LNCaP clone FGC (cell line): ENCODE data around the gene INO80D.
"Not testable (repeated sequence)": the region's sequence is repeated elsewhere in the genome, so short reads cannot be mapped to it uniquely, and the experiment has no call there.

Experiments used
- DNase-seq: peaks from one replicate; pipeline ENCODE4 v3.0.0-alpha.2; 2011; ENCODE audit warnings: low read depth
- H3K4me3 ChIP-seq: 2 replicates; pipeline ENCODE4 v1.5.1; 2011; ENCODE audit warnings: mild to moderate bottlenecking, low read depth, low read length, control low read depth
- CTCF ChIP-seq: IDR thresholded peaks from 2 replicates; pipeline ENCODE4 v1.5.1; 2012; ENCODE audit warnings: mild to moderate bottlenecking; ENCODE audit not compliant: control insufficient read depth, insufficient read depth; ENCODE audit errors: extremely low read depth

The INO80D gene

GRCh38 chr2:206051912-206052311 lies 34.1 kb downstream of the INO80D start:
- no peak for DNase-seq

GRCh38 chr2:206049392-206049791 lies 36.6 kb downstream of the INO80D start:
- DNase-seq = no peak
- no peak overlapping the region for H3K4me3 ChIP-seq
- no peak for TF ChIP-seq CTCF

More at GRCh38 chr2:206051912-206052311, 34.1 kb downstream of the INO80D start:
- H3K4me3 ChIP-seq = no peak overlapping the region
- no peak for TF ChIP-seq CTCF

GRCh38 chr2:206045251-206045650 lies 40.7 kb downstream of the INO80D start:
- no peak overlapping the region for H3K4me3 ChIP-seq
- TF ChIP-seq CTCF = no peak
- DNase-seq = no peak

- no peak overlapping the region for H3K4me3 ChIP-seq
- DNase-seq = no peak
- no peak for TF ChIP-seq CTCF
These were observed 45.4 kb downstream of the INO80D start for GRCh38 chr2:206040525-206040924.

- peak; percentile 41 for DNase-seq
These were observed 50.6 kb downstream of the INO80D start for GRCh38 chr2:206035393-206035792.

GRCh38 chr2:206033452-206033851 lies 52.5 kb downstream of the INO80D start:
- DNase-seq, H3K4me3 ChIP-seq: not testable (repeated sequence)

More at GRCh38 chr2:206035393-206035792, 50.6 kb downstream of the INO80D start:
- H3K4me3 ChIP-seq = not testable (repeated sequence)

- no peak for TF ChIP-seq CTCF
- no peak overlapping the region for H3K4me3 ChIP-seq
- no peak for DNase-seq
These were observed 53.9 kb downstream of the INO80D start for GRCh38 chr2:206031950-206032567.

GRCh38 chr2:206031162-206031784 lies 54.7 kb downstream of the INO80D start:
- no peak overlapping the region for H3K4me3 ChIP-seq
- no peak for DNase-seq
- no peak for TF ChIP-seq CTCF
